Measurements from ENCODE around the gene LMX1B.

LMX1B gene

DNA sequence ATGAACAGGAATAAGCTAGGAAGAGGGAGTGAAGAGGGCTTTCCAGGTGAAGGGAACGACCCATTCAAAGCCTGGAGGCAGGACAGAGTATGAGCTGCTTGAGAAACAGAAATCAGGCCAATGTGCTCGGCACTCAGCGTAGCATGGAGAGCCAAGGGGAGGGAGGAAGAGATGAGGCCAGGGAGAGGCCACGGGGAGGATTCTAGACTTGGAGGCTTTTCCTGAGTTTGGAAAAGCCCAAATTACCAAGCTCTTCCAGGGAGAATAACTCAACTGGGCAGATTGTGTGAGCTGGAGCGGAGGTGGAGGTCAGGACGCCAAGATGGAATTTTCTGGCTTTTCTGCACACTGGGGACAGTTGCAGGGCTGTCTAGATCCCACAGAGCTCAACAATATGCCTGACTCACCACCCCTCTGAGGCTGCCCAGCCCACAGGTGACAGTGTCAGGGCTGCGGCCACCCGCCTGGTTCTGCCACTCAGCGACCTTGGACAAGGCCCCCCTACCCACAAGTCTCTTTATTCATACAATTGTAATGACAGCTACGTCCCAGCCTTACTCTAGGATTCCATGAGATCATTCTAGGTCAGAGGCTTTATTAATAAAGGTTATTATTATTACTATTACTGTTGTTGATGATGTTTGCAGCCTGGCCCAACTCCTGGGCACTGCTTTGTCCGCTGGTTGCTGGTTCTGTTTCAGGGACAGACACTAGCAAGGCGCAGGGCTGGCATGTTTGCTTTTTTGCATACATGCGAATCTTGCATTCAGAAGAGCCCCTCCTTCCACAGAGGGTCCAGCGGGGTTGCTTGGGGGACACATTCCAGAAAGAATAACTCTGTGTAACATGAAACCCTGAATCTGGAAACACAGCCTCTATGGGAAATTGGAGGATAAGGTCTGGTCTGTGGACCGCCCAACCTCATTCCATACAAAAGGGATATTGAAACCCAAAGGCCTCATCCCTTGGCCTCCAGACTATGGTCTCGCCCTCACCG is 9.4 kb upstream of the LMX1B start:
- DNase-seq (ENCODE audit: low read depth, low spot score), result no peak

- no peak for DNase-seq (ENCODE audit: low read depth, low spot score)
Observed at GRCh38 chr9:126605792-126606482, 7.8 kb upstream of the LMX1B start.

DNA sequence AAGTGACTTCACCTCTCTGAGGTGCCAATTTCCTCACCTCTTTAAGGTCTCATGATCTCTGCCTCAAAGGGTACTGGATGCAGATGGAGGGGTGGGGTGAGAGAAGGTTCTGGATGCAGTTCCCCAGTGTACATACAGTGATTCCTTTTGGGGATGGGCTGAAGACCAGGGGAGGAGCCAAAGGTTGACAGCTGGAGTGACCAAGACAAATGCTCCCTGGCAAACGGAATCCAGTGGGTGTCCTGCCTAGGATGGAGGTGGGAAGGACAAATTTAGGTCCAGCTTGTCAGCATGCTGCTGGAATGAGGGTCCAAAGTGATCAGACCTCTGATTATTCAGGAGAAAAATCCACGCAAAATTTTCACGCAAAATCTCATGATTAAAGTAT is 7.3 kb upstream of the LMX1B start:
- no peak for DNase-seq (ENCODE audit: low read depth, low spot score)

DNA sequence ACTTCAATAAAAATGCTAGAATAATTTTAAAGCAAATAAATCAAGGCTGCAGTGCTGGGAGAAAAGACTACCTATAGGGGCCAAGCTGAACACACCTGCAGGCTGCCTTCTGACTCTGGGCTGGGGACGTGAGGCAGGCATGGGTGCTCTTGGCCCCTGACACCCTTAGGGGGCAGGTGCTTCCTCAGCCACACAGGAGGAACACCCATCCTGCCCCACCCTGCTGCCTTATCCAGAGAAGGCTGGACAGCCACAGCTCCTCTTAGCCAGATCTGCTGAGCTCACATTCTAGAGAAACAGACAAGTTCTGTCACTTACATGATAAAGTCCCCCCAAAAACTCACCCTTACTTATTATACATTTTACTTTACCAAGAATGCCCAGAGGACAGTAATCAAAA is 6.6 kb upstream of the LMX1B start:
- no peak for DNase-seq (ENCODE audit: low read depth, low spot score)

- no peak for DNase-seq (ENCODE audit: low read depth, low spot score)
Observed at GRCh38 chr9:126607731-126608130, 6.0 kb upstream of the LMX1B start.

GRCh38 chr9:126608551-126608950 is 5.2 kb upstream of the LMX1B start:
- no peak for DNase-seq (ENCODE audit: low read depth, low spot score)

DNA sequence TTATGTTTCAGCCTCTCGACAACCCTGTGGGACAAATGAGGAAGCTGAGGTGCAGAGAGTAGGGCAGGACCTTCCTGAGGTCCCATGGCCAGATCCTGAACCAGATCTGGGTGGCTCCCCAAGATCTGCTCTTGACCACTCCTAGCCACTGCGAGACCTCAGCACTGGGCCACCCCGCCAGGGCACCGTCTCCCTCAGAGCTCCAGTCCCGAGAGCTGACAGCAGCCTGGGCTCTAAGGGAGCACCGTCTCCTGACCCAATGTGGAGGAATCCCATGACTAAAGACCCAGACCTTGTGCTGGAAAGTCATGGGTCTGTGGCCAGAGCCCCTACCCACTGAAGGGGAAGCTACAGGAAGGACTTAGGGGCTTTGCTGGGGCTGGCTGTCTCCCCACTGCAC is 4.5 kb upstream of the LMX1B start:
- DNase-seq (ENCODE audit: low read depth, low spot score), result no peak

DNA sequence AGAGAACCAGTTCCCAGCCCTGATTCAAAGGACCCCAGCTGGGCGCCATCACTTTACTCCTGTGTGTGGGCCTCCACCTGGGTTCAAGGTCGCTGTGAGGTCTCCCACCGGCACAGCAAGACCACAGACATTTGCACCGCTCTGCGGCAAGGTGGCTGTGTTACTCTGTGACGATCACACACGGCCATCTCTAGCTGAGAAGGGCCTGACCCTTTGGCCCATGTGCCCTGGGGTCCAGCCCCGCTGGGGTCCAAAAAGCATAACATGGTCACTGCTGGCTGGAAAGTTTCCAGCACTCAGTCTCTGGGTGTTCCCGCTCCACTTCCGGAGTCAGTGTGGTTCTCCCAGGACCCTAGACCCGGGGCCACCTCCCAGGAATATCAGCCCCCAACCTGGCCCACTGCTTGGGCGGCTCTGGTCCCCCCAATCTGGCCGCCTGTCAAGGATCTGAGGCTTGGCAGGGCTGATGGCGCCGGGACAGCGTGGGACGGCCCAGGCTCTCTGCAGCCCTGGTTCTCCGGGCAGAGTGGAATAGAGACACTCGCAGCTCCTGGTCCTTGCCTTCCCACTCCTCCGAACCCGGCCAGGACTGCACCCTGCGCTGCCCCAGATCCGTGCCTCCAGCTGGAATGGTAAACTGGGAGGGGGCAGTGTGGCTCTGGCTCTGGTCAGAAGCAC is 3.9 kb upstream of the LMX1B start:
- no peak for DNase-seq (ENCODE audit: low read depth, low spot score)

- DNase-seq (ENCODE audit: low read depth, low spot score), result no peak
Observed at GRCh38 chr9:126611193-126611591, 2.5 kb upstream of the LMX1B start.

GRCh38 chr9:126611592-126612325 is 2.0 kb upstream of the LMX1B start:
- peak; percentile 38 for DNase-seq (ENCODE audit: low read depth, low spot score)

- no peak for DNase-seq (ENCODE audit: low read depth, low spot score)
Observed at GRCh38 chr9:126612326-126612812, 1.4 kb upstream of the LMX1B start.

DNA sequence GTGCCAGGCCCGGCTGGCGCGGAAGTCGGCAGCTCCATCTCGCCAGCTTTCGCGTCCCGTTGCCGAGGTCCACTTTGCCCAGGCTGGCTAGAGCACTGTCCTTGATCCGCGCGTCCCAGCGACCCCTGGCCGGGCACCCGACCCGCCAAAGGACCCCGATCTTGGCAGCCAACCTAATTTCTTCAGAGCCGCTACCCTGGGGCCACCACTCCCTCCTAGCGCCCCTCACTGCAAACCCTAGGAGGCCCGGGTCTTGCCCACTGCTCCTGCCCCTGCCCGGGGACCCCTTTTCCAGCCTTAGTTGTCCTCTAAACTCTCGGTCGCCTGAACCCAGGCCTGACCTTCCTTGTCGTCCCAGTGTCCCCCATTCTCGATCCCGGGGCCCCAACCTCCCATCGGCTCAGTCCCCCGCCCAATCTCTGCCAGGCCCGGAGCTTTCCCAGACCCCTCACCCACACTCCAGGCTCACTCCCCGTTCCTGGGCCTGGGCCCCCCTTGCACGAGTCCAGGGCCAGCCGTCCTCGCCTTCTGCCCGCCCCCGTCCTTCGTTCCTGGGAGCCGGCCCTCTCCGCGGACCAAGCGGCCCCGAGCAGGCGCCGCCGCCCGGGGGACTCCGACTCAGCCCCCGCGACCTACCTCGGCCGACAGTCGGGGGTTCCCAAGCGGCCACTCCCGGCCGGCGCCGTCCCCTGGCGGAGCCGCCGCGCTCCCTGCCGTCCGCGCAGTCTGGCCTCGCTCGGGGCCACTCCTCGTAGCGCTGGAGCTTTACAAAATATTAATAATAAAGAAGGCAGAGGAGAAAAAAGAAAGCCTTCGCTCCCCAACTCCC is 701 bp upstream of the LMX1B start:
- DNase-seq (ENCODE audit: low read depth, low spot score), result no peak

- DNase-seq (ENCODE audit: low read depth, low spot score), result no peak
Observed at GRCh38 chr9:126614088-126614454, 343 bp downstream of the LMX1B start.

DNA sequence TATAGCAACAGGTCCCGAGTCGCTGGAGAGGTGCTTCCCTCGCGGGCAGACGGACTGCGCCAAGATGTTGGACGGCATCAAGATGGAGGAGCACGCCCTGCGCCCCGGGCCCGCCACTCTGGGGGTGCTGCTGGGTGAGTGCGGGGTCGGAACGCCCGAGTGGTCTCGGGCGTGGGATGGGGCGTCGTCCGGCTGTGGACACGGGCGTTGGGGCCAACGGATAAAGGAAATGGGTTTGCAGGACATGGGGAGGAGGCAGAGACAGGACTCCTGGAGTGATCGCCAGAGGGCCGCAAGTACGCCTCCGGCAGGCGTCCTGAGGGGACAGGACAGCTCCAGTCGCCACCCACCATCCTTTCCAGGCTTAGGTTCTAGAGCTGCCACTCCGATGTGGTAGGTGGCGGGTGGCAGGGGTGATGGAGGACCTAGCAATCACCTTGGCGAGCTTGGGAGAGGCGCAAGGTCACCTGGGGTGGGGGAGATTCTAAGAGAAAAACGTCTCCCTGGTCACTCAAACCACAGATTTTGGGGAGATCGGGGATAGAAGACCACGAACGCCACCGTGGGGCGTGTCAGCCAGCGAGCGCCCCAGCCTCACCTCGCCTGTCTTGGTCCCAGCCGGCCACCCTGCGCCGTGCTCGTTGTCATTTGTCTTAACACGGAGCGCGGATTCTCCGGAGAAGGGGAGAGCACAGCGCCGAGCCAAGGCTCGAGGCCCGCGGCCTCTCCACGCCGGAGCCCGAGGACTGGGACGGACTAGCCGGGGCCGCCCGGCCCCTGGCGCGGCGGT is 922 bp downstream of the LMX1B start:
- DNase-seq (ENCODE audit: low read depth, low spot score), result no peak

DNA sequence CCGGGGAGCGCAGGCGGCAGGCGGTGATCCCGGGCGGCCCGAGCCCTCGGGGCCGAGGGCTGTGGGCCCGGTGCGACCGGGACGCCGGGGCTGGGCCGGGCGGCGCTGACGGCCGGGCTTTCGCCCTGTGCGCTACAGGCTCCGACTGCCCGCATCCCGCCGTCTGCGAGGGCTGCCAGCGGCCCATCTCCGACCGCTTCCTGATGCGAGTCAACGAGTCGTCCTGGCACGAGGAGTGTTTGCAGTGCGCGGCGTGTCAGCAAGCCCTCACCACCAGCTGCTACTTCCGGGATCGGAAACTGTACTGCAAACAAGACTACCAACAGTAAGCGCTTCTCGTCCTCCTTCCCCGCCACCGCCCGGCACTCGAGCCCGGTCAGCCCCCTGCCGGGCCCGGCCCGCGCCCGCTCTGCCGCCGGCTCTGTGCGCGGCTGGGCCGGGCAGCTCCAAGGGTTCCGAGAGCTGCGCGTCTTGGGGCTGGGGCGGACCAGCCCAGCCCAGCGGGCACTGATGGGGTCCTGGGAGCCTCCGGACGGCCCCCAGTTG is 1.6 kb downstream of the LMX1B start:
- no peak for DNase-seq (ENCODE audit: low read depth, low spot score)

DNA sequence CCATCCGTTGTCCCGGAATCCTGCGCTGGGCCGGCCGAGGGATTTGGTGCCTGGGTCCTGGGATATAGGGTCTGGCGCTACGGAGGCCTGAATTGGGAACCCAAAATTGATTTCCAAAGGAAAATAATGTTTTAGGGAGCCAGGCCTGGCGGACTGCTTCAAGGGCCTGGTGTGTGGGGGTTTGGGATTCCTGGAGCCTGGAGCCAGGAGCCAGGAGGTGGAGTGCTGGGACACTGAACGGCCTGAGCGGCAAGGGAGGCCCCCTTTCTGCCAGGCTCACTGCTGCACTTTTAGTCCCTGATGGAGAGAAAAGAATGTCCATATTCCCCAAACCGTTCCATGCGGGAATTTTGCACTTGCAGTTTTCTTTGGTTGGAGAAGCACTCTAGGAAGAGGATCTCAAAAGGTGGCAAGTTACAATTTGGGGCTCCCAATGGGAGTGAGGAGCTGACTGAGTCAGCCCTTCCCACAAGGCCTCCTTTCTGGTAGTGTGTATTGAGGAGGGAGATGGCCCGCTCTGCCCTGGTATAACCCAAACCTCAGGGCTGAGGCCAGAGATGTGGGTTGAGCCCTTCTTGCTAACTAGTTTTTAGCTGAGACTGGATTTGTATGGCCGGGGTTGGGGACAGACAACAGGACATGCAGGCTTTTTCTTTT is 2.2 kb downstream of the LMX1B start:
- DNase-seq (ENCODE audit: low read depth, low spot score), result no peak

- DNase-seq (ENCODE audit: low read depth, low spot score), result no peak
Observed at GRCh38 chr9:126616521-126616976, 2.8 kb downstream of the LMX1B start.

GRCh38 chr9:126617003-126617822 is 3.5 kb downstream of the LMX1B start:
- no peak for DNase-seq (ENCODE audit: low read depth, low spot score)
